GM18517 (cell line): Measurements from ENCODE around the gene GRIK2.

Experiments
- ATAC-seq: cut with Tn5 transposase; IDR thresholded peaks from one replicate; pipeline ENCODE4 v1.9.1; 2021; ENCODE audit warnings: mild to moderate bottlenecking, moderate library complexity; ENCODE audit not compliant: unreplicated experiment

GRIK2 gene

GRCh38 chr6:101399616-101400162 is 6.2 kb downstream of the GRIK2 start:
- ATAC-seq, result no peak

GRCh38 chr6:101400326-101401135 is 7.0 kb downstream of the GRIK2 start:
- no peak for ATAC-seq

- no peak for ATAC-seq
Observed at GRCh38 chr6:101401171-101401570, 7.7 kb downstream of the GRIK2 start.

DNA sequence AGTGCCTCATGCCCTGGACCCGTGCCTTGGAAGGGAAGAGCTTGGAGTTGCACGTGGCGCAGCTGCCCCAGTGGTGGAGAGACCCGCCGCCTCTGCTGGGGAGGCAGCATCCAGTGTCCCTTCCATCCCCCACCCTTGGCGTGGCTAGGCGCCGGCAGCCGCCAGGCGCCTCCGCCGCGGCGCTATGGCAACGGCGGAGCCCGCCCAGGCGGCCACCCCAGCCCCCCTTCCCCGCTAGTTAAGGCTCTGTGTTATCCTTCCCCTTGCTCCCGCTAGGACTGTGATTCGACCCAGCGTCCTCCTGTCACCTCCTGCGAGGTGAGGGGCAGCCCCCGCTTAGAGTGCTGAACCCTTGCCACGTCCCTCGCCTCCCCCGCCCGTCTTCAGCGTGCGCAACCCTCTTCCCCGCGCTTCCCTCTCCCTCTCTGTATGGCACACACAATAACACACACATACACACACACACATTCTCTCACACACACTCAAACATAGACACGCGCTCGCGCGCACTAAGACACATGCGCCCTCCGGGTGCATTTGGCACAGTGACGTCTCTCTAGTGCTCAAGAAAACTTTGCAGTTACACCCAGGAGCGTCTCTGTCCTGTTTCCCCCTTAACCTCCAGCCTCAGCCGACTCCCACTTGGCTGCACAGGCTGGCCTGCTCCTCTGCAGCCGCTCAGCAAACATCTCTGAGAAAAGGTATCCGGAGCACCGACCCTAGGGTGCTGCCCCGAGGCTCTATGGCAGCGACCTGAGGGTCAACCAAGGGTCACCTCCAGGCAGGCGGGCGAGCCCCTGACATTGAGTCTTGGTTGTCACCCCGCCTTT is 8.5 kb downstream of the GRIK2 start:
- no peak for ATAC-seq

DNA sequence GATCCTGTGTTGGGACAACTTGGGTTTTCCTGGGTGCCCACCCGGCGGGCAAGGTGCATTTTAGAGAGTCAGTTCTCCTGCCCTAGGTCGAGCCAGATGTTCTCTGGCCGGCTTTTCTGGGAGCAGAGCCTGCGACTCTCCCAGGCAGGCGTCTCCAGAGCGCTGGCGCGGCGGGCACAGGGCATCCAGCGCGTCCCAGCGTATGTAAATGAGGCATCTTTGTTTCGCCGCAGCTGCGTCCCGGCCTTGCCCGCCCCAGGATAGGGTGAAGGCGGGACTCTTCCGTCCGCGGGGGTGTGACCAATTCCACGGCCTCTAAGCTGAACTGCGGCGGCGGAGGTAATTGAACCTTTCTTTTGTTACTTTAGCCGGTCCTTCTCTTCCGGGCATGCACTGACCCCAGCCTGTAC is 9.1 kb downstream of the GRIK2 start:
- no peak for ATAC-seq

GRCh38 chr6:101403216-101403945 is 9.9 kb downstream of the GRIK2 start:
- ATAC-seq, result no peak

DNA sequence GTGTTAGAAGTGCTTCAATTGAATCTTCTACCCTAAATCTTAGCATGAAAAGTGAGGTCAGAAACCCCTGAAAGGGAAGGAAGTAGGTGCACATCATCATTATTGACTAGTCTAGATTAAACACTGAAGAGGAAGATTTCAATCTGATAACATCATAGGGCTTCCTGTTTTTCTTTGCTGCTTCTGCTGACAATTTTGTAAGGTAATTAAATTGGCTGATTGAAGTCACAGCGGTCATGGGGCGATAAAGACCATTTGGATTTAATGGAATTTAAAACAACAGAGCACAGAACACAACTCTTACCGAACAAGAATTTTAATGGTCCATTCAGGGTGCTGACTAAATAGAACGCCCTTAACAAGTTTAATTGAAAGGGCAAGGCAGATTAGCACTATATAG is 11.3 kb downstream of the GRIK2 start:
- ATAC-seq, result no peak

- no peak for ATAC-seq
Observed at GRCh38 chr6:101413773-101414172, 20.3 kb downstream of the GRIK2 start.

GRCh38 chr6:101417900-101418299 is 24.4 kb downstream of the GRIK2 start:
- no peak for ATAC-seq

DNA sequence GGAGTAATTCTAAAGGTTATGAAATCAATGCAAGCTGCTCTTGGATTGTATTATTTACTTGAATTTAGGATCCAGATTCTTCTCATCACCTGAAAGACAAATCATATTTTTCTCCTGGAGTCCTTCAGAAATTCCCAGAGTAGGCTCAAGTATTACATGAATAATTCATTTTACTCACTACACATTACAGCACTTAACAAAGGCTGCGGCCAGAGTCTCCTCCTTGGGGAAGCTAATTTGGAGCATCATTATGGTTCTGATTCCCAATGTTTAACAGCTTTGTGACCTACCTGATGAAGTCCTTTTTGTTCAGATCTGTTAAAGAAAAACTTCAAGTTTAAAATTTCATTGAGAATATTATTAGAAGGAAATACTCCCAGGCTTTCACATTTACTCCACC is 28.7 kb downstream of the GRIK2 start:
- no peak for ATAC-seq

DNA sequence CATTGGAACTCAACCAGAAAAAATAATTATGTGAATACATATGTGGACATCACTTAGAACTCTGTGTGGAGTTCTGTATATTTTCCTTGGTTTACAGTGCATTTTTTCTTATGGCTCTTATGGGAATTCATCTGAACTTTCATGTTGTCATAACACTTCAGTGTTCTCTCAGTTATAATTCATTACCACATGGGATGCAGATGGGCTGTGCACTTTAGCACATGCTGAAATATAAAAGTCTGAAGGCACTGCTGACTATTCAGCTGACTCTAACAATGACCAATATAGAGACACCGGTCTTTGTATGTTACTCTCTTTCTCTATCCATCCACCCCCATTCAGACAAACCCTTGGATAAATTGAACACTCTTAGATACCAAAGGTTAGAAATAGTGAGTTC is 29.3 kb downstream of the GRIK2 start:
- no peak for ATAC-seq

DNA sequence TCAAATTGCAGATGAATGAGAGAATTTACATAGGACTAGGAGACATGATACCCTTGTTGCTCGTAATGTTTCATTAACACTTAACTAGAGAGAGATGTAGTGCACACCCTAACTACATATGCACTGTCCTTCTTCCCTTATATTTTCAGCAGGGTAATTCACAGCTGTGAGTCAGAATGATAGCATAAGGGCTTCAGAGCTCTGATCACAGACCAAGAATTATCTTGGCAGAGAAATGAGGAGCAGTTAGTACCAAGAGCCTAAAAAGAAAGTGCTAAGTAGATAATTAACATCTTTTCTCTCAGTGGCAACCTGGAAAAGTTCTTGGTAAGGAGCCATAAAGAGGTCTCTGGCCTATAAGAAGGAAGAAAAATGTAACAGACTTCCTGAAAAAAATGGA is 35.8 kb downstream of the GRIK2 start:
- no peak for ATAC-seq

DNA sequence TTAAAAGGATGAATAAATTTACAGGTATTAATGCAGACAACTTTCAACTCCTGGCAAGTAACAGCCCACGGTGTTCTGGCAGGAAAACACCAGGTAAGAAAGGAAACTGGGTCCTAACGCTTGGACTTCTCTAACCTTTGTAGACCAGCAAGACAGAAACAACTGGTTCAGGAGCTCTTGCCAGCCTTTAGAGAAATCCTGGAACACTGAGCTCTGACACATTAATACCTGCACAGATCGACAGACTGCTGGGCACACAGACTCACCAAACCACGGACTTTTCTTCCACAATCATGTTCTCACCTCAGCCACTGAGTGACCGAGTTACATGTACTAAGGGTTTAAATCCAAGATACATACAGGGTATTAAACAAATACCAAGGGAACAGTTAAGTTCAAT is 36.3 kb downstream of the GRIK2 start:
- ATAC-seq, result no peak

DNA sequence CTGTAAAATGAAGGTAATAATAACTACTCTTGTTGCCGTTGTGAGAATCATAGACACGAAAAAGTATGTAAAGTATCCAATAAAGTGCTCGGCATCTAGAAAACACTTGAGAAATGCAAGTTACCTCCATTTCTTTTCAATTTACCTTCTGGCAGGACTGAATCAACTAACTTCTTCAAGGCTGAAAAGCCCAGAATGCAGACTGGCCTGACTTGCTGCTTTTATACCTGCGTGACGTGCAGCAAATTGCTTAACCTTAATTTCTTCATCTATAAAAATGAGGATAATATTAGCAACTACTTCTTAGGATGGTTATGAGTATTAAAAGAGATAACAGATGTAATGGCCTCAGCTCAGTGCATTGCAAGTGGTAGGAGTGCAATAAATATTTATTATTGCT is 39.6 kb downstream of the GRIK2 start:
- ATAC-seq, result no peak

DNA sequence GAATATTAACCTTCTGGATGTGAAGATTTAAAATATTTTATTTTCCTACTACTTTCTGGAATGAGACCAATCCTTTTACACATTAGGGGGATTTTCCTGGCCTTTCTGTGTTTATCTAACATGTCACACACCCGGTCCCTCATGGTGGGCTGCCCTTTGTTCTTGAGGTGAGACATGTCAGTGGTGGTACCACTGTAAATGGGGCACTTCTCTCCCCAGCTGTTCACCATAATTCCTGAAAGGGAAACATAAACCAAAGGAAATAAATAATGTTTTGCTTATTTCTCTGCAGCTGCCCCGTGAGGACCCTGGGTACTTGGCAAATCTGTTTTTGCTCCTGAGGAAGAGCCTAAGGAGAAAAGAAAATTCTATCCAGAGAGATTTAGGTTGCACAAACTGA is 41.1 kb downstream of the GRIK2 start:
- ATAC-seq, result no peak

DNA sequence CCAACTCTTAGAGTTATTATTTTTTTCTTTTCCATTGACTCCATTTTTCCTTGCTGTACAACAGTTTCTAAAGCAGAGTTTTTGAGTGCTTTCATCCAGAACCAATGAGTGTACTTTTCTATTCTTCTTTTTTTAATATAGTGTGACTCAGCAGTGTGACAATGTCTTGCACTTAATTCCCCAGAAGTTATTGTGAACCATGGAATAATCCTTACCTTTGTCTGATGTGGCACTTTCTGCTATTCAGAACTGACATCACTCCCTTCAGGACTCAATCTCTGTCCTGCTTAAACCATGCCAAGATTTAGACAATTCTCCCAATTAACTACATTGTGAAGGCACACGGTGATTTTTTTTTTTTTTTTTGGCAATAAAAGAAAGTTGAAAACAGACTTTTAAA is 41.5 kb downstream of the GRIK2 start:
- no peak for ATAC-seq

DNA sequence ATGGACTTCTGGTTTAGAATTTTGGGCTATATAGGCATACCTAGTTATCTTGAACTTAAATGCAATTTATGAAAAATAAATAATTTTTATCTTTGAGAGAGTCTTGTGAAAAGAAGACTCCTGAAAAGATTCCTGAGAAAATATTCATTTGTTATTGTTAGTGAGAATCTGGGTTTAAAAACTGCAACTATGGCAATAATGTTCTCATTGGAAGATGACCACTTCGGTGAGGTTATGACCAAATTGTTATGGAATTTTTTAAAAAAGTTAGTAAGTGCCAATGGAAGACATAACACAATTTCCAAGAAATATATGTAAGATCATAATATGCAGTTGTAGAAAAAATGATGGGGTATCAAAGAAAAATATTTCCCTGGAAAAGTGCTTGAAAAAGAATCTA is 46.3 kb downstream of the GRIK2 start:
- ATAC-seq, result no peak

DNA sequence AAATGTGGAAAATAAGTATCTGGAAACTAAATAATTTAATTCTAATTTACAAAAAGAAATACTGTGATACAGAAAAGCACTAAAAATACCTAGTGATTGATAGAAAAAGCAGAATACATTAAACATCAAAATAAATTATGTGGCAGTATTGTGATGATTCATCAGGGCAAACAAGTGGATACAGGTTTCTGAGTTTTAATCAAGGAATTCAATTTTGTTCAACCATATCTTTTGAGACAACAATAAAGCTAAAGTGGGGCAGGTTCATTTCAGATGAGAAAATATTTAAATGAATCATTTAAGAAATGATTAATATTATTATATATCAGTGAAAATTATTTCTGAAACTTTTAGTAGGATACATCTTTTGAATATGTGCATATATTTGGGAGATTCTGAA is 49.8 kb downstream of the GRIK2 start:
- no peak for ATAC-seq

- no peak for ATAC-seq
Observed at GRCh38 chr6:101444717-101445116, 51.2 kb downstream of the GRIK2 start.

- ATAC-seq, result no peak
Observed at GRCh38 chr6:101445527-101445926, 52.0 kb downstream of the GRIK2 start.

DNA sequence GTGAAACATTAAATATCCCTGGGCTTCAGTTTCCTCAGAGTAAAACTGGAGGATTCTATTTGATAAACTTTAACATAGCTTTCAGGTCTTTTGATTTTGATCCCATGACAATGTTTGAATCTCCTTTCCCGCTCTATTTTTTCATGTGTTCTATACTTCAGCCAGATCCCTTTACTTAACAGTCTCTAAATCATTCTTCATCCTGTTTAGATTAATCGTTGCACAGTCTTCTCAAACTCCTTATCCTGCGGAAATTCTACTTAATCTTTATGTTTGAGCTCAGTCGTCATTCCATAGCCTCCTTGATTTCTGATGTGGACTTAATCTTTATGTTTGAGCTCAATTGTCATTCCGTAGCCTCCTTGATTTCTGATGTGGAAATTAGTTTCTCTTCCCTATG is 57.4 kb downstream of the GRIK2 start:
- ATAC-seq, result no peak
